ENCODE data around the gene ALDOB. TPM values are rescaled to one million over a fixed set of nuclear protein-coding genes. Genes with fewer than 3 reads are reported as not detected.

The ALDOB gene
- total RNA-seq, 2 experiments from 2014 or later = not detected

DNA sequence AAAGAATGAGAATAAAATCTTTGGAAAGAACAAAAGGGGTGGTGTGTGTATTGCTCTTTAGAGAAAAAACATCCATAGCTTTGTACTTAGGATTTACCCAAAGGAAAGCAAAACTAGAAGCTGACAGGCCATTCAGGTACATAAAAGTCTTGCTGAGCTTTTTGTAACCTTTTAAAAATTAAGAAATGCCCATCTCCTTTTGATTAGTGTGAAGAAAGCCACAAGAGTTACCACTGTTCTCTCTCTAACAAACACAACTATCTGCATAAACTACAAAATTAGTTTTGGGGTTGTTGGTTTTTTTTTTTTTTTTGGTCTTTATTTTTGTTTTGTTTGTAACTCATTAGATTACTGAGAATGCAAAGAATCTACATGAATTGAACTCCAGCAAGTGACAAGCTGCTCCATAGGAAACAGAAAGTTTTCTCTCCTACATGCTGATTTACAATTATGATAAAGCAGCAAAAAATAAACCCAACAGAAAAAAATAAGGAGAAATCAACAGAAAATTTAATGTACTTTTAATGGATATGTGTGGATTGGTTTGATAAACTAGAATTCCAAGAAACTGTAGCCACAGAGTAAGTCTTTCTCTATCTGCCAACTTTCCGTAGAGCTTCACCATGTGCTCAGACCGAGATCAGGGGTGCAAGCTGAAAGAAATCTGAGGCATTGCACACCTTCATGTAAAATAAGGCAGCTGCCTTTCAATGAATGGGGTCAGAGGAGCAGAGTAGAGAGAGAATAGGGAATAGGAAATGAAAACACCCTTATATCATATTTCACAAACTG, 63.1 kb downstream of the ALDOB start:
- H3K36me3 Mint-ChIP-seq (ENCODE audit: low read depth) = no peaks in the 10 kb centered on the region
- intact Hi-C loops (cut with micrococcal nuclease) = no loop called here
- ChIA-PET CTCF (interaction anchor here (1.2 to 1.5 kb wide), 2 partner anchors 10 to 16 kb away, joined by 3 to 9 read pairs; no protein-coding TSS in a partner anchor), POLR2A (no interaction called here)
- no peaks in the 10 kb centered on the region for H3K4me1 Mint-ChIP-seq (ENCODE audit: low read depth)
- no peak overlapping the region for H3K4me3 Mint-ChIP-seq
- H3K27ac Mint-ChIP-seq = no peak overlapping the region
- TF ChIP-seq, protein P1, sequence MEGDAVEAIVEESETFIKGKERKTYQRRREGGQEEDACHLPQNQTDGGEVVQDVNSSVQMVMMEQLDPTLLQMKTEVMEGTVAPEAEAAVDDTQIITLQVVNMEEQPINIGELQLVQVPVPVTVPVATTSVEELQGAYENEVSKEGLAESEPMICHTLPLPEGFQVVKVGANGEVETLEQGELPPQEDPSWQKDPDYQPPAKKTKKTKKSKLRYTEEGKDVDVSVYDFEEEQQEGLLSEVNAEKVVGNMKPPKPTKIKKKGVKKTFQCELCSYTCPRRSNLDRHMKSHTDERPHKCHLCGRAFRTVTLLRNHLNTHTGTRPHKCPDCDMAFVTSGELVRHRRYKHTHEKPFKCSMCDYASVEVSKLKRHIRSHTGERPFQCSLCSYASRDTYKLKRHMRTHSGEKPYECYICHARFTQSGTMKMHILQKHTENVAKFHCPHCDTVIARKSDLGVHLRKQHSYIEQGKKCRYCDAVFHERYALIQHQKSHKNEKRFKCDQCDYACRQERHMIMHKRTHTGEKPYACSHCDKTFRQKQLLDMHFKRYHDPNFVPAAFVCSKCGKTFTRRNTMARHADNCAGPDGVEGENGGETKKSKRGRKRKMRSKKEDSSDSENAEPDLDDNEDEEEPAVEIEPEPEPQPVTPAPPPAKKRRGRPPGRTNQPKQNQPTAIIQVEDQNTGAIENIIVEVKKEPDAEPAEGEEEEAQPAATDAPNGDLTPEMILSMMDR (IDR thresholded peaks at IDR 0.05) = no peak
- ATAC-seq (no peak), DNase-seq (no peak)
- peaks cover 17% of the 10 kb centered on the region for H3K27me3 Mint-ChIP-seq
- no peaks in the 10 kb centered on the region for H3K9me3 Mint-ChIP-seq

DNA sequence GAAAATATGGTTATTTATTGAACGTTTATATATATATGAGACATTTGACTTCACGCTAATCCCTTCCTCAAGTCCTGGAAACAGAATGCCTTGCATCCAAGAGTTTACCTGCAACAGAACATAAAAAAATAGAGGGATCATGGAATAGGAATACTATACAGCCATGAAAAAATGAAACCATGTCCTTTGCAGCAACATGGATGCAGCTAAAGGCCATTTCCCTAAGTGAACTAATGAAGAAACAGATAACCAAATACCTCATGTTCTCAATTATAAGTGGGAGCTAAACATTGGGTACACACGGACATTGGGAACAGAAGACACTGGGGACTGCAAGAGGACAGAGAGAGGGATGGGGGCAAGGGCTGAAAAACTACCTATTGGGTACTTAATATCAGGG, 63.8 kb downstream of the ALDOB start:
- TF ChIP-seq, protein P1 (IDR thresholded peaks at IDR 0.05) = no peak
- no peak overlapping the region for H3K27ac Mint-ChIP-seq
- ChIA-PET POLR2A (no interaction called here), CTCF (no interaction called here)
- no peaks in the 10 kb centered on the region for H3K4me1 Mint-ChIP-seq (ENCODE audit: low read depth)
- ATAC-seq (no peak), DNase-seq (no peak)
- H3K9me3 Mint-ChIP-seq = no peaks in the 10 kb centered on the region
- peaks cover 19% of the 10 kb centered on the region for H3K27me3 Mint-ChIP-seq
- no peaks in the 10 kb centered on the region for H3K36me3 Mint-ChIP-seq (ENCODE audit: low read depth)
- H3K4me3 Mint-ChIP-seq = no peak overlapping the region
- intact Hi-C loops (cut with micrococcal nuclease) = no loop called here

Other genes starting within 250 kb of the ALDOB start
- gene BAAT, start 50.8 kb downstream of the ALDOB start, total RNA-seq = not detected
- 10 to 100 TPM; 16.3 to 16.7 TPM for gene MRPL50, start 37.2 kb downstream of the ALDOB start, total RNA-seq
- 1 to 10 TPM; 6.7 to 8.3 TPM for gene ZNF189, start 36.9 kb downstream of the ALDOB start, total RNA-seq
- gene RNF20, start 98.1 kb upstream of the ALDOB start, total RNA-seq = 10 to 100 TPM; 30.6 to 39.1 TPM
- not detected for gene PPP3R2, start 159.2 kb upstream of the ALDOB start, total RNA-seq

Measured in activated CD8-positive, alpha-beta T cell treated with anti-CD3 and anti-CD28 coated beads for 36 hours (primary cell).